ENCODE data around the gene SNX14.
"Not testable (repeated sequence)": the region's sequence is repeated elsewhere in the genome, so short reads cannot be mapped to it uniquely, and the experiment has no call there.

Gene SNX14

GRCh38 chr6:85574932-85575598, 18.6 kb downstream of the SNX14 start:
- no peaks in the 10 kb centered on the region for H3K4me1 Mint-ChIP-seq (ENCODE audit: low read depth)
- H3K36me3 Mint-ChIP-seq (ENCODE audit: low read depth): peaks cover 7% of the 10 kb centered on the region
- H3K27me3 Mint-ChIP-seq (ENCODE audit: low read depth): no peaks in the 10 kb centered on the region
- H3K4me3 Mint-ChIP-seq: no peak overlapping the region
- H3K9me3 Mint-ChIP-seq: no peaks in the 10 kb centered on the region
- H3K27ac Mint-ChIP-seq: no peak overlapping the region

- H3K4me1 Mint-ChIP-seq (ENCODE audit: low read depth): peaks cover 3% of the 10 kb centered on the region
- no peak overlapping the region for H3K27ac Mint-ChIP-seq
- no peaks in the 10 kb centered on the region for H3K27me3 Mint-ChIP-seq (ENCODE audit: low read depth)
- H3K9me3 Mint-ChIP-seq: no peaks in the 10 kb centered on the region
- peaks cover 13% of the 10 kb centered on the region for H3K36me3 Mint-ChIP-seq (ENCODE audit: low read depth)
- H3K4me3 Mint-ChIP-seq: no peak overlapping the region
Measured at GRCh38 chr6:85569323-85569722, 24.3 kb downstream of the SNX14 start.

DNA sequence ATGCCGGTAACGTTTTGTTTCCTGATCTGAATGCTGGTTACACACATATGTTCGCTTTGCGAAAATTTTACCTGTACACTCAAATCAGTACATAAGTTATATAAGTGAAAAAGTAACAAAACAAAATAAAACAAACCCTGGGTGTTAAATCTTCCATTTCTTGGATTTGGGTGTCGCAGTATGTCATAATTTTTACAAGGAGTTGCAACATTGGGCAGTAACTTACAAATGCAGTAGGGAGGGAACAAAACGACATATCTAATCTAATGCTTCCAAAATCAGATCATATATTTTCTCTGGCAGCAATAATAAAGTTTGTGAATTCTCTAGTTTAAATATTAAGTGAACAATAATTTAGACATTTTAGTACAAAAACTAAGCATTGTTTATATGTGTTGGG, 25.2 kb downstream of the SNX14 start:
- Mint-ChIP-seq H3K27ac (no peak overlapping the region), H3K36me3 (ENCODE audit: low read depth) (peaks cover 19% of the 10 kb centered on the region), H3K4me1 (ENCODE audit: low read depth) (peaks cover 3% of the 10 kb centered on the region), H3K9me3 (no peaks in the 10 kb centered on the region), H3K27me3 (ENCODE audit: low read depth) (no peaks in the 10 kb centered on the region), H3K4me3 (no peak overlapping the region)

DNA sequence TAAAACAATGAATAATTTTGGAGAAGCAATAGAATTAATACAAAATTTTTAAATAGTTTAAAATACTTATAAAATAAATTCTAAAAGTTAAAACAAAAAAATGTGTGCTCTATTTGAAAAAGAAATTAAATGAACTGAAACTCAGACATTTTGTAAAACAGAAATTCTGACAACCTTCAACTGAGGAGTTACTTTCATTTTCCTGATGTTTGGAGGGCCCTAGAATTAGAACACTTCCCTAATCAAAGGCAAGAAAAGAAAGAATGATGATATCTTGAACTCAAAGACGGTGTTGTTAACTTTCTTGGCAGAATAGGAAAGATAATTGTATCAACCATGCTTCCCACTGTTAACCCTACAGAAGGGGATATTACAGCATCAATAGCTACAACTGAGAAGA, 27.9 kb downstream of the SNX14 start:
- H3K36me3 Mint-ChIP-seq (ENCODE audit: low read depth): peaks cover 21% of the 10 kb centered on the region
- peak overlapping the region; percentile 36 for H3K27ac Mint-ChIP-seq

DNA sequence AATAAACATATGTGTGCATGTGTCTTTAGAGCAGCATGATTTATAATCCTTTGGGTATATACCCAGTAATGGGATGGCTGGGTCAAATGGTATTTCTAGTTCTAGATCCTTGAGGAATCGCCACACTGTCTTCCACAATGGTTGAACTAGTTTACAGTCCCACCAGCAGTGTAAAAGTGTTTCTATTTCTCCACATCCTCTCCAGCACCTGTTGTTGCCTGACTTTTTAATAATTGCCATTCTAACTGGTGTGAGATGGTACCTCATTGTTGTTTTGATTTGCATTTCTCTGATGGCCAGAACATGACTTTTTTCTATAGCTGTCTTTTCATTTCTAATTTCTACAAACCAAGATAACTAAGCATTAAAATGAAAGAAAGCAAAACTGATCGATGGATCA, 29.4 kb downstream of the SNX14 start:
- H3K4me1 Mint-ChIP-seq (ENCODE audit: low read depth); H3K4me3 Mint-ChIP-seq; H3K27ac Mint-ChIP-seq; H3K27me3 Mint-ChIP-seq (ENCODE audit: low read depth); H3K9me3 Mint-ChIP-seq: not testable (repeated sequence)
- peaks cover 21% of the 10 kb centered on the region for H3K36me3 Mint-ChIP-seq (ENCODE audit: low read depth)

More for the DNA sequence above, 27.9 kb downstream of the SNX14 start:
- Mint-ChIP-seq H3K4me1 (ENCODE audit: low read depth) (peaks cover 3% of the 10 kb centered on the region), H3K4me3 (no peak overlapping the region), H3K9me3 (no peaks in the 10 kb centered on the region), H3K27me3 (ENCODE audit: low read depth) (no peaks in the 10 kb centered on the region)

- Mint-ChIP-seq H3K4me3 (no peak overlapping the region), H3K4me1 (ENCODE audit: low read depth) (peaks cover 3% of the 10 kb centered on the region), H3K9me3 (no peaks in the 10 kb centered on the region), H3K27ac (no peak overlapping the region), H3K36me3 (ENCODE audit: low read depth) (peaks cover 21% of the 10 kb centered on the region), H3K27me3 (ENCODE audit: low read depth) (no peaks in the 10 kb centered on the region)
Measured at GRCh38 chr6:85561750-85562357, 31.8 kb downstream of the SNX14 start.

DNA sequence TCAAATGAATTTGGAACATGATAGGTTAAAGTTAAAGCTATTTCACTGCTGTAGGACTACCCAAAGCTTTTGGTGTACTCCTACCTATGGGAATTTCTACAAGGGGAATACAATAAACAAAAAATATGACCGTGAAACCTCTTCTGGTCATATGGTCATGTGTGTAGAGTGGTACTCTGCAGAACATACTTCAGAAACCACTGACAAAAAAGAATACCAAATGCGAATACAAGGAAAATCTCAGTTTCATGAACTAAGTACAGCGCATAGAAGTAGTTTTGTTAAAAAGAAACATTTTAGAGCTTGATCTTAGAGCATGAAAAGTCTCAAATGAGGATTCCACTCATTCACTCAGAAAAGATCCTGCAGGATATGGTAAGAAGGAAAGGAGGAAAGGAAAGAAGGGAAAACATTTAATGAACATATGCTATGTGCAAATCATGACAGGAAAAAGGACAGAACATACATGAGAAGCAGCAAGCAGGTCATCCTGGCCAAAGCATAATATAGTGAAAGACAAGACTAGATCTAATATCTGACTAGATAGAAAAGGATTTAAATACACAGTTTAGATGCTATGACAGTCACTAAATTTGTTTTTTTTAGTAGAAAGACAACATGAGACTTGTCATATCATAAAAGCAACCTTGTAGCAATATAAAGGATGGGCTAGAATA, 36.5 kb downstream of the SNX14 start:
- no peak overlapping the region for H3K27ac Mint-ChIP-seq
- H3K36me3 Mint-ChIP-seq (ENCODE audit: low read depth): peaks cover 17% of the 10 kb centered on the region

DNA sequence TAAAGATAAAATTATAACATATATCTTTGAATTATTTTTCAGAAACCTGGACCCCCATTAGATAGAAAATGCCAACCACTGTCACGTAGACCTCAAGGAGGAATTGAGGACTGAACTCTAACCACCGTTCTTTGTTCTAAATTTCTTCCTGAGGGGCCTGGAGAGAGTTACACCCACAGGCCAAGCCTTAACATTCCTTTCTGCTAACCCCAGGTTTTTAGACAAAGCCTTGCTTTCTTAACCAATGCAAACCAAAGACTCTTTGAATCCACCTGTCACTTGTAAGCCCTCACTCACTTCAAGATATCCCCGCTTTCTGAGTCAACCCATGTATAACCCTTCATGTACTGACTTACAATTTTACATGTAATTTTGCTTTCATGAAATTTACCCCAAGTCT, 41.0 kb downstream of the SNX14 start:
- no peak overlapping the region for H3K27ac Mint-ChIP-seq
- H3K27me3 Mint-ChIP-seq (ENCODE audit: low read depth): no peaks in the 10 kb centered on the region
- no peak overlapping the region for H3K4me3 Mint-ChIP-seq
- H3K36me3 Mint-ChIP-seq (ENCODE audit: low read depth): peaks cover 19% of the 10 kb centered on the region
- peaks cover 3% of the 10 kb centered on the region for H3K9me3 Mint-ChIP-seq
- peaks cover 3% of the 10 kb centered on the region for H3K4me1 Mint-ChIP-seq (ENCODE audit: low read depth)

More for the DNA sequence above, 36.5 kb downstream of the SNX14 start:
- Mint-ChIP-seq H3K4me1 (ENCODE audit: low read depth) (no peaks in the 10 kb centered on the region), H3K27me3 (ENCODE audit: low read depth) (no peaks in the 10 kb centered on the region), H3K4me3 (no peak overlapping the region), H3K9me3 (no peaks in the 10 kb centered on the region)

DNA sequence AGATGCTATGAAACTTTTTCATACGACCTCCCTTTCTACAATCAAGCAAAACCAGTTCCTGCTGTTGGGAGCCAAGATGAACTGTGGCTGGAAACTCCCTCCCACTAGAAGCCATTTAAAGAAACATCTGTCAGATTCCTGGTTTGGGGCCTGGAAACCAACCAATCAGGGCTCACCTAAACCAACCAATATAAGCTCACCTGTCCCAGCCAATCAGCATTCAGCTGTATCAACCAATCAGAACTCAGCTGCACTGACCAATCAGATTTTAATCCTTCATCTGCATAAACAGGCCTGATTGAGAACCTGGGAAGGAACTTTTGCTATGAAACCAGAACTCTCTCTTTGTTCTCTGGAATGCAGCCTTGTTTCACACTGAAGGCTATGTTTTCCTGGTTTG, 42.4 kb downstream of the SNX14 start:
- Mint-ChIP-seq H3K4me3 (no peak overlapping the region), H3K4me1 (ENCODE audit: low read depth) (peaks cover 3% of the 10 kb centered on the region), H3K27me3 (ENCODE audit: low read depth) (no peaks in the 10 kb centered on the region), H3K36me3 (ENCODE audit: low read depth) (peaks cover 23% of the 10 kb centered on the region), H3K9me3 (peaks cover 4% of the 10 kb centered on the region), H3K27ac (no peak overlapping the region)

GRCh38 chr6:85547719-85548118, 45.9 kb downstream of the SNX14 start:
- no peak overlapping the region for H3K27ac Mint-ChIP-seq
- peaks cover 4% of the 10 kb centered on the region for H3K9me3 Mint-ChIP-seq
- no peaks in the 10 kb centered on the region for H3K27me3 Mint-ChIP-seq (ENCODE audit: low read depth)
- peaks cover 16% of the 10 kb centered on the region for H3K36me3 Mint-ChIP-seq (ENCODE audit: low read depth)
- no peak overlapping the region for H3K4me3 Mint-ChIP-seq
- peaks cover 3% of the 10 kb centered on the region for H3K4me1 Mint-ChIP-seq (ENCODE audit: low read depth)

DNA sequence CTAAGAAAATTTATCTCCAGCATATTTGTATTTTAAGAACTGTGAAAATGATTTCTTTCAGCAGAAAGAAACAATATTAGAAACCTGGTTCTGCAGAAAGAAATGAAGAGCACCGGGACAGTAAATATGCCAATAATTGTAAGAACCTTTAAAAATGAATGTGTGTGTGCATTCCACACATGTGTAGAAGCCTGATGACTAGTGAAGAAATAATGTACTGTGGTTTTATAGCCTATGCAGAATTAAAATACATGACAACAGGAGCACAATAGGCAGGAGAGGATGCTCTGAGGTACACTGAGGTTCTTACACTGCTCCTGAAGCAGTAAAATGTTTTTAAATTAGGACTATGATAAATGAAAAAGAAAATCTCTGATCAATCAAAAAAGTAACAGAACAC, 48.9 kb downstream of the SNX14 start:
- Mint-ChIP-seq H3K27ac (no peak overlapping the region), H3K4me3 (no peak overlapping the region), H3K9me3 (peaks cover 4% of the 10 kb centered on the region), H3K4me1 (ENCODE audit: low read depth) (no peaks in the 10 kb centered on the region), H3K36me3 (ENCODE audit: low read depth) (peaks cover 8% of the 10 kb centered on the region), H3K27me3 (ENCODE audit: low read depth) (no peaks in the 10 kb centered on the region)

GRCh38 chr6:85537055-85537494, 56.6 kb downstream of the SNX14 start:
- Mint-ChIP-seq H3K36me3 (ENCODE audit: low read depth) (peaks cover 4% of the 10 kb centered on the region), H3K27ac (no peak overlapping the region), H3K4me1 (ENCODE audit: low read depth) (no peaks in the 10 kb centered on the region), H3K9me3 (no peaks in the 10 kb centered on the region), H3K27me3 (ENCODE audit: low read depth) (no peaks in the 10 kb centered on the region), H3K4me3 (no peak overlapping the region)

DNA sequence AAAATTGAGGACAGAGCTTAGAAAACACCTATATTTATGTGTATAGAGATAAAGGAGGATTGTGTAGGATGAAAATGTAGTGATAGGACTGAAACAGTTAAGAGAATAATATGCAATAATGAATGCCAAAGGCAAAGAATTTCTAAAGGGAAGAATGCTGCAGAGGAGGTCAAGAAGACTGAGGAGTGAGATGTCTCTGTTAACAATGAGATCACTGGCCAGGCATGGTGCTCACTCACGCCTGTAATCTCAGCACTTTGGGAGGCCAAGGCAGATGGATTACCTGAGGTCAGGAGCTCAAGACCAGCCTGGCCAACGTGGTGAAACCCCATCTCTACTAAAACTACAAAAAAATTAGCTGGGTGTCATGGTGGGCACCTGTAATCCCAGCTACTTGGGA, 69.4 kb downstream of the SNX14 start:
- H3K9me3 Mint-ChIP-seq: not testable (repeated sequence)
- peaks cover 22% of the 10 kb centered on the region for H3K36me3 Mint-ChIP-seq (ENCODE audit: low read depth)

GRCh38 chr6:85516168-85516567, 77.5 kb downstream of the SNX14 start:
- no peak overlapping the region for H3K4me3 Mint-ChIP-seq
- no peaks in the 10 kb centered on the region for H3K9me3 Mint-ChIP-seq
- H3K36me3 Mint-ChIP-seq (ENCODE audit: low read depth): peaks cover 22% of the 10 kb centered on the region
- no peaks in the 10 kb centered on the region for H3K27me3 Mint-ChIP-seq (ENCODE audit: low read depth)
- no peaks in the 10 kb centered on the region for H3K4me1 Mint-ChIP-seq (ENCODE audit: low read depth)
- no peak overlapping the region for H3K27ac Mint-ChIP-seq

More for the DNA sequence above, 69.4 kb downstream of the SNX14 start:
- H3K27ac Mint-ChIP-seq; H3K27me3 Mint-ChIP-seq (ENCODE audit: low read depth); H3K4me1 Mint-ChIP-seq (ENCODE audit: low read depth); H3K4me3 Mint-ChIP-seq: not testable (repeated sequence)

- Mint-ChIP-seq H3K27me3 (ENCODE audit: low read depth) (no peaks in the 10 kb centered on the region), H3K36me3 (ENCODE audit: low read depth) (peaks cover 30% of the 10 kb centered on the region), H3K4me3 (no peak overlapping the region), H3K9me3 (no peaks in the 10 kb centered on the region), H3K27ac (no peak overlapping the region), H3K4me1 (ENCODE audit: low read depth) (peaks cover 4% of the 10 kb centered on the region)
Measured at GRCh38 chr6:85506441-85507093, 87.1 kb downstream of the SNX14 start.

All from T-helper 1 cell treated with Interleukin-12 subunit alpha and Interleukin-12 subunit beta and Interleukin-4 antibody, amounts not matched to agents 30 μg/mL and 1 μg/mL, for 36 hours (primary cell).